Left lung (tissue), 10 donors: ENCODE data around the gene CNOT6. TPM values are rescaled to one million over a fixed set of nuclear protein-coding genes. Genes with fewer than 3 reads are reported as not detected.
A peak's percentile ranks its signal among the peaks of the same experiment; 100 is the strongest.

Experiments
- ATAC-seq: fragments of 200-7000 bp; cut with Tn5 transposase; one replicate; pipeline ENCODE4 v1.9.1; 2020; ENCODE audit warnings: moderate library complexity
- DNase-seq, 4 donors: peaks; one replicate each; pipeline ENCODE4 v3.0.0-alpha.2; 2013 to 2020
- H3K27ac ChIP-seq, 2 donors: fragments of 200-600 bp; sonication (generic) in 1 of 2; one replicate each; pipeline versions ENCODE4 v1.5.0 to v1.8.0; 2020 to 2021
- H3K27me3 ChIP-seq, 2 donors: fragments of 200-600 bp; sonication (generic) in 1 of 2; one replicate each; pipeline versions ENCODE4 v1.5.0 to v1.8.0; 2020 to 2021
- H3K36me3 ChIP-seq, 2 donors: fragments of 200-600 bp; sonication (generic) in 1 of 2; one replicate each; pipeline versions ENCODE4 v1.5.0 to v1.8.0; 2020 to 2021
- H3K4me1 ChIP-seq, 2 donors: fragments of 200-600 bp; one replicate each; pipeline ENCODE4 v1.8.0; 2021
- H3K4me3 ChIP-seq, 2 donors: fragments of 200-600 bp; sonication (generic) in 1 of 2; one replicate each; pipeline versions ENCODE4 v1.5.0 to v1.8.0; 2020 to 2021; ENCODE audit warnings: mild to moderate bottlenecking in 1 of 2
- H3K9me3 ChIP-seq, 2 donors: fragments of 200-600 bp; sonication (generic) in 1 of 2; one replicate each; pipeline versions ENCODE4 v1.5.0 to v1.8.0; 2020 to 2021
- CTCF ChIP-seq, 2 donors: fragments of 200-600 bp; sonication (generic) in 1 of 2; IDR thresholded peaks; one replicate each; pipeline versions ENCODE4 v1.5.0 to v1.8.0; 2021; ENCODE audit warnings: antibody characterized with exemption in 2 of 2
- intact Hi-C, 2 donors: fragments of 100-400 bp; cut with DNase I; formaldehyde crosslinking; loops; one replicate each; pipeline versions ENCODE4 v1.11.2 to v1.14.2; 2022
- polyA plus RNA-seq, 6 donors: library from polyadenylated mRNA; unstranded; fragments of 120-200 nt; gene quantifications; one replicate each; pipeline ENCODE4 v1.2.1, GENCODE V29; 2013; ENCODE audit not compliant: insufficient read length in 6 of 6
- total RNA-seq, 2 donors: library from RNA; stranded (reverse); fragmentation: NEBNext Ultra II Directional; extraction: Animal tissue kit (Norgen Biotek cat#: 25700); gene quantifications; one replicate each; pipeline ENCODE4 v1.2.1, GENCODE V29; 2021
- donor health status: DM: no; HTN: yes; CAD: no.
- donor health status: DM: no; HTN: no; CAD: no.

CNOT6 gene
- total and polyA plus RNA-seq, 8 donors, result 29.1 to 58.3 (median 50.0) TPM

- Histone ChIP-seq H3K36me3 (no peaks in the 10 kb centered on the region), H3K4me3 (no peak overlapping the region), H3K9me3 (no peaks in the 10 kb centered on the region), H3K27me3 (peaks cover 0 to 19% of the 10 kb centered on the region in 2 donors), H3K4me1 (no peaks in the 10 kb centered on the region), H3K27ac (no peak overlapping the region)
- intact Hi-C loops, result no loop called here
- no peak for TF ChIP-seq CTCF (IDR thresholded peaks at IDR 0.05)
- ATAC-seq (no peak), DNase-seq (no peak)
Measured at GRCh38 chr5:180583738-180584137, 89.6 kb downstream of the CNOT6 start.

- H3K36me3 ChIP-seq, result no peaks in the 10 kb centered on the region
- DNase-seq (no peak), ATAC-seq (no peak)
- no peak for TF ChIP-seq CTCF (IDR thresholded peaks at IDR 0.05)
- no peak overlapping the region for H3K4me3 ChIP-seq
- no peak overlapping the region for H3K27ac ChIP-seq
- H3K9me3 ChIP-seq, result no peaks in the 10 kb centered on the region
- H3K4me1 ChIP-seq, result peaks cover 10 to 17% of the 10 kb centered on the region in 2 donors
- peaks cover 21 to 44% of the 10 kb centered on the region in 2 donors for H3K27me3 ChIP-seq
- intact Hi-C loops, result no loop called here
Measured at GRCh38 chr5:180586204-180586603, 92.0 kb downstream of the CNOT6 start.

GRCh38 chr5:180586870-180587269 is 92.7 kb downstream of the CNOT6 start:
- TF ChIP-seq CTCF (IDR thresholded peaks at IDR 0.05), result no peak
- Histone ChIP-seq H3K4me3 (no peak overlapping the region), H3K4me1 (peaks cover 10 to 24% of the 10 kb centered on the region in 2 donors), H3K27me3 (peaks cover 27 to 51% of the 10 kb centered on the region in 2 donors), H3K9me3 (no peaks in the 10 kb centered on the region), H3K36me3 (no peaks in the 10 kb centered on the region), H3K27ac (no peak overlapping the region)
- ATAC-seq, result no peak
- no peak for DNase-seq
- intact Hi-C loops, result no loop called here

GRCh38 chr5:180589771-180590542 is 95.8 kb downstream of the CNOT6 start:
- DNase-seq, result peak in 1 of 4 donors; percentile 76
- Histone ChIP-seq H3K9me3 (no peaks in the 10 kb centered on the region), H3K4me3 (peak overlapping the region; percentile 16 to 23), H3K27me3 (peaks cover 27 to 61% of the 10 kb centered on the region in 2 donors), H3K27ac (no peak overlapping the region), H3K4me1 (peaks cover 10 to 26% of the 10 kb centered on the region in 2 donors), H3K36me3 (no peaks in the 10 kb centered on the region)
- intact Hi-C loops, result no loop called here
- ATAC-seq, result peak; percentile 9
- no peak for TF ChIP-seq CTCF (IDR thresholded peaks at IDR 0.05)

- H3K4me3 ChIP-seq, result peak overlapping the region; percentile 16 to 23
- no peak overlapping the region for H3K27ac ChIP-seq
- DNase-seq, result peak in 1 of 4 donors; percentile 69
- H3K4me1 ChIP-seq, result peaks cover 10 to 26% of the 10 kb centered on the region in 2 donors
- H3K36me3 ChIP-seq, result no peaks in the 10 kb centered on the region
- intact Hi-C loops, result no loop called here
- ATAC-seq, result peak; percentile 43
- H3K9me3 ChIP-seq, result no peaks in the 10 kb centered on the region
- no peak for TF ChIP-seq CTCF (IDR thresholded peaks at IDR 0.05)
- H3K27me3 ChIP-seq, result peaks cover 27 to 56% of the 10 kb centered on the region in 2 donors
Measured at GRCh38 chr5:180590543-180591310, 96.5 kb downstream of the CNOT6 start.
